Central memory CD8-positive, alpha-beta T cell (primary cell): ENCODE results near the gene DNAH9.

ENCODE experiments used
- ATAC-seq: fragments of 150-1000 bp; cut with Tn5 transposase; replicated peaks from 2 replicates; pipeline ENCODE4 v1.10.0; 2022; ENCODE audit warnings: mild to moderate bottlenecking, moderate FRiP score, moderate number of reproducible peaks; ENCODE audit not compliant: poor library complexity, severe bottlenecking; ENCODE audit errors: extremely low read depth
- DNase-seq, 2 donors: peaks; one replicate each; pipeline ENCODE4 v3.0.0; 2021; ENCODE audit warnings: low spot score in 2 of 2
- H3K27ac Mint-ChIP-seq: one replicate; pipeline ENCODE4 v1.8.0; 2022; ENCODE audit warnings: low read depth, mild to moderate bottlenecking, moderate library complexity, mixed read lengths
- H3K27me3 Mint-ChIP-seq: one replicate; pipeline ENCODE4 v1.8.0; 2022; ENCODE audit warnings: mixed read lengths
- H3K36me3 Mint-ChIP-seq: one replicate; pipeline ENCODE4 v1.8.0; 2022; ENCODE audit warnings: mild to moderate bottlenecking, moderate library complexity, mixed read lengths; ENCODE audit not compliant: insufficient read depth
- H3K4me1 Mint-ChIP-seq: one replicate; pipeline ENCODE4 v1.8.0; 2022; ENCODE audit warnings: mixed read lengths
- H3K4me3 Mint-ChIP-seq: one replicate; pipeline ENCODE4 v1.8.0; 2022; ENCODE audit warnings: mild to moderate bottlenecking, moderate library complexity, mixed read lengths
- H3K9me3 Mint-ChIP-seq: one replicate; pipeline ENCODE4 v1.8.0; 2022; ENCODE audit warnings: mixed read lengths

DNAH9 gene

GRCh38 chr17:11704041-11704440 lies 105.8 kb downstream of the DNAH9 start:
- Mint-ChIP-seq H3K36me3 (peaks cover 2% of the 10 kb centered on the region), H3K4me1 (no peaks in the 10 kb centered on the region)
- no peak for ATAC-seq

GRCh38 chr17:11705111-11705510 lies 106.8 kb downstream of the DNAH9 start:
- H3K4me3 Mint-ChIP-seq = no peak overlapping the region
- H3K27ac Mint-ChIP-seq = no peak overlapping the region
- ATAC-seq (no peak), DNase-seq (no peak)
- no peaks in the 10 kb centered on the region for H3K27me3 Mint-ChIP-seq
- peaks cover 2% of the 10 kb centered on the region for H3K36me3 Mint-ChIP-seq
- H3K9me3 Mint-ChIP-seq = peaks cover 19% of the 10 kb centered on the region
- no peaks in the 10 kb centered on the region for H3K4me1 Mint-ChIP-seq

More at GRCh38 chr17:11704041-11704440, 105.8 kb downstream of the DNAH9 start:
- Mint-ChIP-seq H3K4me3 (no peak overlapping the region), H3K9me3 (peaks cover 27% of the 10 kb centered on the region), H3K27ac (no peak overlapping the region), H3K27me3 (no peaks in the 10 kb centered on the region)
- no peak for DNase-seq

- Mint-ChIP-seq H3K36me3 (peaks cover 2% of the 10 kb centered on the region), H3K4me3 (no peak overlapping the region), H3K4me1 (no peaks in the 10 kb centered on the region), H3K9me3 (peaks cover 10% of the 10 kb centered on the region), H3K27ac (no peak overlapping the region), H3K27me3 (no peaks in the 10 kb centered on the region)
- no peak for DNase-seq
- no peak for ATAC-seq
Observed at GRCh38 chr17:11707586-11707985, 109.3 kb downstream of the DNAH9 start.

- H3K36me3 Mint-ChIP-seq = no peaks in the 10 kb centered on the region
- no peak for DNase-seq
- H3K4me3 Mint-ChIP-seq = no peak overlapping the region
- no peaks in the 10 kb centered on the region for H3K27me3 Mint-ChIP-seq
- H3K4me1 Mint-ChIP-seq = no peaks in the 10 kb centered on the region
- peaks cover 20% of the 10 kb centered on the region for H3K9me3 Mint-ChIP-seq
- no peak for ATAC-seq
- H3K27ac Mint-ChIP-seq = no peak overlapping the region
Observed at GRCh38 chr17:11712456-11712855, 114.2 kb downstream of the DNAH9 start.

- ATAC-seq (no peak), DNase-seq (no peak)
- Mint-ChIP-seq H3K4me3 (no peak overlapping the region), H3K27ac (no peak overlapping the region), H3K4me1 (no peaks in the 10 kb centered on the region), H3K9me3 (peaks cover 19% of the 10 kb centered on the region), H3K36me3 (no peaks in the 10 kb centered on the region), H3K27me3 (no peaks in the 10 kb centered on the region)
Observed at GRCh38 chr17:11719203-11719602, 120.9 kb downstream of the DNAH9 start.

- H3K4me1 Mint-ChIP-seq = no peaks in the 10 kb centered on the region
- ATAC-seq = no peak
Observed at GRCh38 chr17:11719856-11720255, 121.6 kb downstream of the DNAH9 start.

GRCh38 chr17:11720816-11721215 lies 122.5 kb downstream of the DNAH9 start:
- no peaks in the 10 kb centered on the region for H3K27me3 Mint-ChIP-seq
- no peak overlapping the region for H3K4me3 Mint-ChIP-seq
- H3K4me1 Mint-ChIP-seq = no peaks in the 10 kb centered on the region
- no peak for DNase-seq
- no peak overlapping the region for H3K27ac Mint-ChIP-seq
- H3K36me3 Mint-ChIP-seq = no peaks in the 10 kb centered on the region
- peaks cover 23% of the 10 kb centered on the region for H3K9me3 Mint-ChIP-seq
- no peak for ATAC-seq

More at GRCh38 chr17:11719856-11720255, 121.6 kb downstream of the DNAH9 start:
- H3K4me3 Mint-ChIP-seq = no peak overlapping the region
- no peak for DNase-seq
- no peaks in the 10 kb centered on the region for H3K27me3 Mint-ChIP-seq
- no peaks in the 10 kb centered on the region for H3K36me3 Mint-ChIP-seq
- peaks cover 22% of the 10 kb centered on the region for H3K9me3 Mint-ChIP-seq
- no peak overlapping the region for H3K27ac Mint-ChIP-seq

GRCh38 chr17:11730747-11731146 lies 132.5 kb downstream of the DNAH9 start:
- Mint-ChIP-seq H3K9me3 (peaks cover 5% of the 10 kb centered on the region), H3K36me3 (no peaks in the 10 kb centered on the region), H3K27me3 (no peaks in the 10 kb centered on the region), H3K4me1 (no peaks in the 10 kb centered on the region), H3K27ac (no peak overlapping the region), H3K4me3 (no peak overlapping the region)
- ATAC-seq (no peak), DNase-seq (no peak)

GRCh38 chr17:11736613-11737312 lies 138.5 kb downstream of the DNAH9 start:
- no peaks in the 10 kb centered on the region for H3K9me3 Mint-ChIP-seq
- no peak overlapping the region for H3K4me3 Mint-ChIP-seq
- DNase-seq (no peak), ATAC-seq (no peak)
- no peak overlapping the region for H3K27ac Mint-ChIP-seq
- H3K36me3 Mint-ChIP-seq = no peaks in the 10 kb centered on the region
- H3K27me3 Mint-ChIP-seq = no peaks in the 10 kb centered on the region
- no peaks in the 10 kb centered on the region for H3K4me1 Mint-ChIP-seq

- no peak for DNase-seq
- Mint-ChIP-seq H3K4me3 (no peak overlapping the region), H3K36me3 (no peaks in the 10 kb centered on the region), H3K27me3 (no peaks in the 10 kb centered on the region), H3K9me3 (no peaks in the 10 kb centered on the region), H3K4me1 (no peaks in the 10 kb centered on the region), H3K27ac (no peak overlapping the region)
- no peak for ATAC-seq
Observed at GRCh38 chr17:11737313-11737679, 139.0 kb downstream of the DNAH9 start.

- no peak overlapping the region for H3K27ac Mint-ChIP-seq
- no peaks in the 10 kb centered on the region for H3K36me3 Mint-ChIP-seq
- H3K4me3 Mint-ChIP-seq = no peak overlapping the region
- ATAC-seq (no peak), DNase-seq (no peak)
- H3K27me3 Mint-ChIP-seq = no peaks in the 10 kb centered on the region
- H3K9me3 Mint-ChIP-seq = peaks cover 4% of the 10 kb centered on the region
- H3K4me1 Mint-ChIP-seq = no peaks in the 10 kb centered on the region
Observed at GRCh38 chr17:11738151-11738550, 139.9 kb downstream of the DNAH9 start.

GRCh38 chr17:11739351-11739750 lies 141.1 kb downstream of the DNAH9 start:
- no peak overlapping the region for H3K4me3 Mint-ChIP-seq
- no peaks in the 10 kb centered on the region for H3K27me3 Mint-ChIP-seq
- no peak overlapping the region for H3K27ac Mint-ChIP-seq
- H3K9me3 Mint-ChIP-seq = peaks cover 11% of the 10 kb centered on the region
- no peaks in the 10 kb centered on the region for H3K4me1 Mint-ChIP-seq
- DNase-seq (no peak), ATAC-seq (no peak)
- H3K36me3 Mint-ChIP-seq = no peaks in the 10 kb centered on the region

GRCh38 chr17:11739848-11740247 lies 141.6 kb downstream of the DNAH9 start:
- no peaks in the 10 kb centered on the region for H3K36me3 Mint-ChIP-seq
- no peaks in the 10 kb centered on the region for H3K4me1 Mint-ChIP-seq
- peaks cover 14% of the 10 kb centered on the region for H3K9me3 Mint-ChIP-seq
- H3K4me3 Mint-ChIP-seq = no peak overlapping the region
- ATAC-seq (no peak), DNase-seq (no peak)
- H3K27me3 Mint-ChIP-seq = no peaks in the 10 kb centered on the region
- no peak overlapping the region for H3K27ac Mint-ChIP-seq
